Peyer's patch (tissue), 4 donors: Measurements from ENCODE around the gene BRD3.
"Not testable (repeated sequence)": the region's sequence is repeated elsewhere in the genome, so short reads cannot be mapped to it uniquely, and the experiment has no call there.

Experiments used
- CTCF ChIP-seq, 6 experiments: fragments of 450-650 bp in 4 of 6; fragments of 200-600 bp in 2 of 6; sonication (generic) in 1 of 6; IDR thresholded peaks; one replicate each; pipeline ENCODE4 v1.5.1; 2017 to 2019; ENCODE audit warnings: antibody characterized with exemption in 6 of 6, mild to moderate bottlenecking in 3 of 6, moderate library complexity in 1 of 6
- POLR2A ChIP-seq, 2 donors: fragments of 450-650 bp; IDR thresholded peaks; one replicate each; pipeline ENCODE4 v1.5.1; 2017; ENCODE audit warnings: antibody characterized with exemption in 2 of 2, mild to moderate bottlenecking in 2 of 2, moderate library complexity in 2 of 2

GRCh38 chr9:133988771-133989170 lies 79.1 kb downstream of the BRD3 start:
- TF ChIP-seq CTCF, POLR2A (IDR thresholded peaks at IDR 0.05): not testable (repeated sequence)
